ENCODE results near the gene GPR149.

GPR149 gene

GRCh38 chr3:154345422-154346122, 84.4 kb downstream of the GPR149 start:
- DNase-seq (ENCODE audit: low read depth in 2 of 2, low spot score in 1 of 2), result no peak

- DNase-seq (ENCODE audit: low read depth in 2 of 2, low spot score in 1 of 2), result no peak
Observed at GRCh38 chr3:154338570-154338969, 91.4 kb downstream of the GPR149 start.

- no peak for DNase-seq (ENCODE audit: low read depth in 2 of 2, low spot score in 1 of 2)
Observed at GRCh38 chr3:154338008-154338407, 92.0 kb downstream of the GPR149 start.

GRCh38 chr3:154334973-154335420, 95.0 kb downstream of the GPR149 start:
- no peak for DNase-seq (ENCODE audit: low read depth in 2 of 2, low spot score in 1 of 2)

- DNase-seq (ENCODE audit: low read depth in 2 of 2, low spot score in 1 of 2), result no peak
Observed at GRCh38 chr3:154327871-154328270, 102.1 kb downstream of the GPR149 start.

GRCh38 chr3:154324919-154325318, 105.1 kb downstream of the GPR149 start:
- DNase-seq (ENCODE audit: low read depth in 2 of 2, low spot score in 1 of 2), result no peak

GRCh38 chr3:154323891-154324738, 105.9 kb downstream of the GPR149 start, which contains the start of gene DHX36:
TSS of gene DHX36 (minus strand) at chr3:154324487. CDS start at chr3:154324416, 71 bp downstream.
- peak; percentile 82 for DNase-seq (ENCODE audit: low read depth in 2 of 2, low spot score in 1 of 2)

- no peak for DNase-seq (ENCODE audit: low read depth in 2 of 2, low spot score in 1 of 2)
Observed at GRCh38 chr3:154316974-154317767, 112.8 kb downstream of the GPR149 start.

GRCh38 chr3:154314152-154314551, 115.8 kb downstream of the GPR149 start:
- no peak for DNase-seq (ENCODE audit: low read depth in 2 of 2, low spot score in 1 of 2)

- no peak for DNase-seq (ENCODE audit: low read depth in 2 of 2, low spot score in 1 of 2)
Observed at GRCh38 chr3:154310840-154311239, 119.2 kb downstream of the GPR149 start.

- no peak for DNase-seq (ENCODE audit: low read depth in 2 of 2, low spot score in 1 of 2)
Observed at GRCh38 chr3:154307363-154307762, 122.6 kb downstream of the GPR149 start.

GRCh38 chr3:154304936-154305335, 125.1 kb downstream of the GPR149 start:
- no peak for DNase-seq (ENCODE audit: low read depth in 2 of 2, low spot score in 1 of 2)

- no peak for DNase-seq (ENCODE audit: low read depth in 2 of 2, low spot score in 1 of 2)
Observed at GRCh38 chr3:154304116-154304786, 125.7 kb downstream of the GPR149 start.

GRCh38 chr3:154301561-154301960, 128.4 kb downstream of the GPR149 start:
- DNase-seq (ENCODE audit: low read depth in 2 of 2, low spot score in 1 of 2), result no peak

GRCh38 chr3:154294016-154294415, 136.0 kb downstream of the GPR149 start:
- DNase-seq (ENCODE audit: low read depth in 2 of 2, low spot score in 1 of 2), result no peak

GRCh38 chr3:154290187-154290586, 139.8 kb downstream of the GPR149 start:
- no peak for DNase-seq (ENCODE audit: low read depth in 2 of 2, low spot score in 1 of 2)

All from stimulated activated CD8-positive, alpha-beta memory T cell treated with anti-CD3 and anti-CD28 coated beads, Interleukin-4, amount 100 ng/mL, for 4 hours (primary cell).